BLaER1 treated with 17β-estradiol and CSF1 and Interleukin-3, amounts not matched to agents 10 nM and 100 nM (cell line): ENCODE data around the gene SIGLEC11.
A peak's percentile ranks its signal among the peaks of the same experiment; 100 is the strongest.
"Not testable (repeated sequence)": the region's sequence is repeated elsewhere in the genome, so short reads cannot be mapped to it uniquely, and the experiment has no call there.

ENCODE experiments used
- H3K27ac ChIP-seq, 11 experiments: shearing (Covaris generic); formaldehyde crosslinking; 2 replicates each; pipeline ENCODE4 v1.8.1; 2022
- H3K27me3 ChIP-seq, 11 experiments: shearing (Covaris generic); formaldehyde crosslinking; 2 replicates each; pipeline ENCODE4 v1.8.1; 2022
- H3K36me3 ChIP-seq, 11 experiments: shearing (Covaris generic); formaldehyde crosslinking; 2 replicates each; pipeline ENCODE4 v1.8.1; 2022
- H3K4me1 ChIP-seq, 10 experiments: shearing (Covaris generic); formaldehyde crosslinking; 2 replicates each; pipeline ENCODE4 v1.8.1; 2022
- H3K4me2 ChIP-seq, 11 experiments: shearing (Covaris generic); formaldehyde crosslinking; 2 replicates each; pipeline ENCODE4 v1.8.1; 2022
- H3K4me3 ChIP-seq, 10 experiments: shearing (Covaris generic); formaldehyde crosslinking; 2 replicates each; pipeline ENCODE4 v1.8.1; 2022
- H3K9ac ChIP-seq, 11 experiments: shearing (Covaris generic); formaldehyde crosslinking; 2 replicates each; pipeline ENCODE4 v1.8.1; 2022
- H3K9me3 ChIP-seq, 11 experiments: shearing (Covaris generic); formaldehyde crosslinking; replicated peaks in 1 of 11; 2 replicates each; pipeline ENCODE4 v1.8.1; 2022
- H4K20me1 ChIP-seq, 11 experiments: shearing (Covaris generic); formaldehyde crosslinking; 2 replicates each; pipeline ENCODE4 v1.8.1; 2022
- Cebpa-rat ChIP-seq, 11 experiments: shearing (Covaris generic); IDR thresholded peaks; 2 replicates each; pipeline ENCODE4 v1.8.1; 2022

SIGLEC11 gene

GRCh38 chr19:49929611-49930482 lies 31.1 kb downstream of the SIGLEC11 start:
- H3K4me1 ChIP-seq: peaks cover 54 to 68% (median 66%) of the 10 kb centered on the region in 10 experiments
- H3K27me3 ChIP-seq: no peaks in the 10 kb centered on the region
- H3K9me3 ChIP-seq: no peaks in the 10 kb centered on the region; a peak in 1 of 22 replicates
- peak overlapping the region; percentile 93 to 100 (median 97) for H3K9ac ChIP-seq
- H3K27ac ChIP-seq: peak overlapping the region; percentile 95 to 100 (median 98)
- H3K4me3 ChIP-seq: peak overlapping the region; percentile 75 to 98 (median 84)
- peaks cover 35 to 78% (median 55%) of the 10 kb centered on the region in 11 experiments; a peak in 21 of 22 replicates for H4K20me1 ChIP-seq
- no peak for TF ChIP-seq Cebpa-rat (IDR thresholded peaks at IDR 0.05)
- peak overlapping the region; percentile 89 to 99 (median 95) for H3K4me2 ChIP-seq
- H3K36me3 ChIP-seq: peaks cover 53 to 68% (median 62%) of the 10 kb centered on the region in 11 experiments

DNA sequence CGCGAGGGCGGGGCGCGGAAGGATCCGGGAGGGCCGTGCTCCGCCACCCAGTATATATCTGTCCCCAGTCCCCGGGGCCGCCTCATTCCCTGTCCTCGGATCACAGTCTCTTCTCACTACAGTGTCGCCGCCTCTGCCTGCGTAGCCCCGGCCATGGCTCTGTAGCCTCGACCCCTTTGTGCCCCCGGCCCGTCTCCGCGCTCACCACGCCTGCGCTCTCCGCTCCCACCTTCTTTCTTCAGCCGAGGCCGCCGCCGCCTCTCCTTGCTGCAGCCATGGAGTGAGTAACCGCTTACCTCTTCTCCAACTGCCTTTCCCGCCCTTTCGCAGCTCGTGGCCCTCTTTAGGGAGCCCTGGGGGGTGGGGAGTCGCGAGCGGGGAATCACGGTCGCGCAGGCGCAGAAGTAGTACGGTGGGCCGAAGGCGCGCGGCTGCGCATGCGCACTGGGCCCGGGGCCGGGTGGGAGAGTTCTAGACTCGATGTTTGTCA lies 31.8 kb downstream of the SIGLEC11 start, which contains the start of the genes ATF5 and NUP62:
TSS of gene ATF5 (plus strand) at position 85 of the 490 bp plus-strand sequence. CDS start 1,646 bp downstream, outside the sequence.
TSS of gene NUP62 (minus strand) at position 384 of the 490 bp plus-strand sequence. CDS start 19,697 bp downstream, outside the sequence.
- Histone ChIP-seq H3K9ac (peak within 1 kb of the TSS; percentile 93 to 100 (median 97)), H3K9me3 (no peaks in the 10 kb centered on the region; a peak in 1 of 22 replicates), H3K4me2 (peak within 1 kb of the TSS; percentile 89 to 99 (median 95)), H4K20me1 (peaks cover 42 to 78% (median 62%) of the 10 kb centered on the region in 11 experiments; a peak in 21 of 22 replicates), H3K27me3 (no peaks in the 10 kb centered on the region), H3K36me3 (peaks cover 59 to 75% (median 69%) of the 10 kb centered on the region in 11 experiments), H3K4me1 (peaks cover 61 to 75% (median 72%) of the 10 kb centered on the region in 10 experiments), H3K27ac (peak within 1 kb of the TSS; percentile 95 to 100 (median 98)), H3K4me3 (peak within 1 kb of the TSS; percentile 75 to 98 (median 84))
- no peak for TF ChIP-seq Cebpa-rat (IDR thresholded peaks at IDR 0.05)

DNA sequence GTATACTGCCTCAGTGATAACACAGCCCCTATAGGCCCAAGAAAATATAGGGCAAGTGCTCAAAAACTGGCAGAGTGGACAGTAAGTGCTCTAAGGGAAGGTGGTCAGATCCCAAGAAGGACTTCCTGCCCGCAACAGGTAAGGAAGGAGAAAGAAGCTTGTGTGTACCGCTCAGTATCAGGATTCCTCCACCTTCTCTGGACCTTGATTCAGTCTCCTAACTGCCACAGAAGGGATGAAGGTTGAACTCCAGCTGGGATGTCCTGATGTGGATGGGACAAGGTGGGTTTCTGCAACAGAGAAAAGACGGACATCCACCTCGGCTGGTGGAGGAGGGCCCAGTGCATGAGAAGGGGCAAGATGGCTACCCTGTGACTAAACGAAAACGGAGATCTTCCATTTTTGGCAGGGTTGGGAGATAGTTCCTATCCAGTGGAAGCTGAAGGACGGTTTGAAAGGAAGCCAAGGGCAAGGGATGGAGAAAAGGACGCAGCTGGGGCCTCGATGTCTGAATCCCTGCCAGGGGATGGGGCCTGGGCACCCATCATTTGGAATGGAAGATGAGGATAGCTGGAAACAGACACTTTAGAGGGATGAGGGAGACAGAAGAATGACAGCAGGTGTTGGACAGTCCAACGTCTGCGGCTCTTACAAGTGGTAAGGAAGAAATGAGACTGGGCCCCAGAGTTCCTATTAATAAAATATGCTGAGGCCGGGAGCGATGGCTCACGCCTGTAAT lies 33.3 kb downstream of the SIGLEC11 start:
- TF ChIP-seq Cebpa-rat (IDR thresholded peaks at IDR 0.05): no peak

DNA sequence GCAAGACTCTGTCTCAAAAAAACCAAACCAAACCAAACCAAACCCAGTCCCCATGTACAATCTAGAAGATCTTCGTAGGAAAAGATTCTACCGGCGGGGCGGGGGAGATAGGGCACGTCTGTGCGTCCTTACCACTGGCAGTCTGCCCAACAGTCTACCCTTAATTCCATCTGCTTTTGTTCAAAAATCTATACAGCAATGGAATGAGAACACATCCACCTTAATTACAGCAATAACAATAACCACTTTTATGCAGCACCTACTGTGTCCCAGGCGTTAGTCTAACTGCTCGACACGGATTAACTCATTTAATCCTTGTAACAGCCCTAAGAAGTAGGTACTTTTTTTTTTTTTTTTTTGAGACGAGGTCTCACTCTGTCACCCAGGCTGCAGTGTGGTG lies 34.5 kb downstream of the SIGLEC11 start:
- H3K27me3 ChIP-seq: no peaks in the 10 kb centered on the region
- peaks cover 54 to 82% (median 76%) of the 10 kb centered on the region in 11 experiments; a peak in 21 of 22 replicates for H4K20me1 ChIP-seq
- no peaks in the 10 kb centered on the region; a peak in 1 of 22 replicates for H3K9me3 ChIP-seq
- H3K4me1 ChIP-seq: peaks cover 80 to 83% (median 82%) of the 10 kb centered on the region in 10 experiments
- H3K36me3 ChIP-seq: peaks cover 66 to 79% (median 75%) of the 10 kb centered on the region in 11 experiments
- peak overlapping the region; percentile 89 to 99 (median 95) for H3K4me2 ChIP-seq
- TF ChIP-seq Cebpa-rat (IDR thresholded peaks at IDR 0.05): no peak
- H3K9ac ChIP-seq: peak overlapping the region in 10 of 11 experiments; percentile 94 to 100 (median 98); a peak in 13 of 22 replicates
- peak overlapping the region in 9 of 10 experiments; percentile 75 to 98 (median 84); a peak in 10 of 20 replicates for H3K4me3 ChIP-seq
- H3K27ac ChIP-seq: peak overlapping the region in 3 of 11 experiments; percentile 95 to 99 (median 97); a peak in 4 of 22 replicates

More for the DNA sequence above, 33.3 kb downstream of the SIGLEC11 start:
- H4K20me1 ChIP-seq: peaks cover 51 to 80% (median 65%) of the 10 kb centered on the region in 11 experiments; a peak in 21 of 22 replicates
- peak overlapping the region; percentile 75 to 98 (median 84) for H3K4me3 ChIP-seq
- H3K36me3 ChIP-seq: peaks cover 63 to 77% (median 71%) of the 10 kb centered on the region in 11 experiments
- H3K9me3 ChIP-seq: no peaks in the 10 kb centered on the region; a peak in 1 of 22 replicates
- H3K4me2 ChIP-seq: peak overlapping the region; percentile 89 to 99 (median 95)
- H3K4me1 ChIP-seq: peaks cover 71 to 80% (median 78%) of the 10 kb centered on the region in 10 experiments
- no peaks in the 10 kb centered on the region for H3K27me3 ChIP-seq
- peak overlapping the region; percentile 95 to 100 (median 98); a peak in 21 of 22 replicates for H3K27ac ChIP-seq
- H3K9ac ChIP-seq: peak overlapping the region; percentile 93 to 100 (median 97)

DNA sequence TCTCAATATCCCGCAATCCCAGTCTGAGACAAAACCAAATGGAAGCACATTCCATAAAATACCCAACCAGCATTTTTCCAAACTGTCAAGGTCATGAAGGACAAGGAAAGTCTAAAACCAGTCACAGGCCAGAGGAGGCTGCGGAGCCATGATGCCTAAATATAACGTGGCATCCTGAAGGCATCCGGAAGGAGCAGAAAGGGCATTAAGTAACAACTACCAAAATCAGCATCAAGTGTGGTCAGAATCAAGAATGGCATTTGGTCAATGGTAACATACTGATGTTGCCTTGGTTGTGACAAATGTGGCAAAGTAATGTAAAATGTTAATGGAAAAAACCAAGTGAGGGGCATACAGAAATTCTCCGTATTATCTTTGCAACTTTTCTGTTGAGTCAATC lies 35.5 kb downstream of the SIGLEC11 start:
- Histone ChIP-seq H3K36me3 (peaks cover 66 to 79% (median 75%) of the 10 kb centered on the region in 11 experiments), H3K4me3 (peak overlapping the region in 6 of 10 experiments; percentile 3 to 51 (median 42); a peak in 3 of 20 replicates), H3K4me1 (peaks cover 79 to 83% (median 82%) of the 10 kb centered on the region in 10 experiments), H3K27ac (peak overlapping the region in 5 of 11 experiments; percentile 14 to 83 (median 75); a peak in 4 of 22 replicates), H3K27me3 (no peaks in the 10 kb centered on the region), H3K9ac (peak overlapping the region in 8 of 11 experiments; percentile 31 to 79 (median 69); a peak in 12 of 22 replicates), H3K4me2 (peak overlapping the region; percentile 89 to 99 (median 95)), H3K9me3 (no peaks in the 10 kb centered on the region; a peak in 1 of 22 replicates), H4K20me1 (peaks cover 54 to 82% (median 79%) of the 10 kb centered on the region in 11 experiments; a peak in 21 of 22 replicates)
- no peak for TF ChIP-seq Cebpa-rat (IDR thresholded peaks at IDR 0.05)

DNA sequence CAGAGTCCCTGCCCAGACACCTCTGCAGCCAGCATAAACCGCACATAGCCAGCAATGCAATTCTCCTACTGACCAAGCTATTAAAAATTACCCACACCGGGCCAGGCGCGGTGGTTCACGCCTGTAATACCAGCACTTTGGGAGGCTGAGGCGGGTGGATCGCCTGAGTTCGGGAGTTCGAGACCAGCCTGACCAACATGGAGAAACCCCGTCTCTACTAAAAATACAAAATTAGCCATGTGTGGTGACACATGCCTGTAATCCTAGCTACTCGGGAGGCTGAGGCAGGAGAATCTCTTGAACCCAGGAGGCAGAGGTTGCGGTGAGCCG lies 36.1 kb downstream of the SIGLEC11 start:
- Histone ChIP-seq H3K4me2 (peak overlapping the region; percentile 89 to 99 (median 95)), H3K9ac (peak overlapping the region; percentile 49 to 79 (median 62)), H3K27ac (peak overlapping the region; percentile 49 to 83 (median 60); a peak in 19 of 22 replicates), H4K20me1 (peaks cover 55 to 86% (median 83%) of the 10 kb centered on the region in 11 experiments; a peak in 21 of 22 replicates), H3K4me1 (peaks cover 75 to 84% (median 83%) of the 10 kb centered on the region in 10 experiments), H3K36me3 (peaks cover 70 to 83% (median 80%) of the 10 kb centered on the region in 11 experiments), H3K4me3 (peak overlapping the region; percentile 29 to 51 (median 38); a peak in 17 of 20 replicates)
- not testable (repeated sequence) for H3K27me3 ChIP-seq, H3K9me3 ChIP-seq

DNA sequence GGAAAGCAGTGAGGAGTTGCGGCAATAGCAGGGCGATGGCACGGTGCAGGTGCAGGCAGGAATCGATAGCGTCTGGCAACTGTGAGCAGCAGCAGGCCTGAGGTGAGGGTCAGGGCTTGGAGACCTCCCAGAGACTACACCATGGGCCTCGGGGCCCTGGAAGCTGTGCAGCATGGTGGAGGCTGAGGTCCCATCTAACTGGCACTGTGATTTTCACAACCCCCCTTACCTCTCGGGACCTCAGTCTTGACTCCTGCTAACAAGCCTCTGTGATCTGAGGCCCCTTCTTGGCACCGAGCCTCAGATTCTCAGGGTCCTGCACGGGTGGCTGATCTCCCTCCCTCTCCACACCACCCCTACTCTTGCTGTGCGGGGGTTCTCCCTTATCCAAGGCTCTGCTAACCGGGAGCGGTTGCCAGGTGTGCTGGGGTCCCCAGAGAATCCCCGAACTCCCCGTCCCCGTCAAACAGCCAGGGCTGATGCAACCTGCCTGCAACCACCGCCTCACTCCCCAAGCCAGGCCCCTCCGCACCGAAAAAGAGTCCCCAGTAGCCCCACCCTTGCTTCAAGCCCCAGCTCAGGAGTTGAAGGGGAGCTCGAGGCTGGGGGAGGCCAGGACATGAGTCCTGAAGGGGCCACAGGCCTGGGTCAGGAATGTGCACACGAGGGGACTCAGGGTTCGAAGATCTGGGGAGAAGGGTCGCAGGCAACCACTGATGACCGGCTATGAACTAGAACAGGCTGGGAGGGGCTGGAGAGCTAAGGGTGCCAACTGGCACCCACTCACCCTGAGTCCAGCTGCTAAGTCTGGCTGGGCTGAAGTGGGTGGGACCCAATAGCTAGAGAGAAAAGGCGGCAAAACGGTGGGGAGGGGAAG lies 36.7 kb downstream of the SIGLEC11 start:
- H3K4me1 ChIP-seq: peaks cover 75 to 90% (median 86%) of the 10 kb centered on the region in 10 experiments
- H3K4me2 ChIP-seq: peak overlapping the region; percentile 89 to 99 (median 95)
- peak overlapping the region; percentile 29 to 51 (median 38); a peak in 19 of 20 replicates for H3K4me3 ChIP-seq
- peak overlapping the region; percentile 49 to 83 (median 60); a peak in 20 of 22 replicates for H3K27ac ChIP-seq
- H3K9ac ChIP-seq: peak overlapping the region; percentile 49 to 79 (median 62)
- peaks cover 61 to 92% (median 89%) of the 10 kb centered on the region in 11 experiments for H4K20me1 ChIP-seq
- H3K36me3 ChIP-seq: peaks cover 72 to 89% (median 86%) of the 10 kb centered on the region in 11 experiments
- H3K9me3 ChIP-seq: no peaks in the 10 kb centered on the region
- H3K27me3 ChIP-seq: no peaks in the 10 kb centered on the region
- TF ChIP-seq Cebpa-rat (IDR thresholded peaks at IDR 0.05): peak in 2 of 11 experiments; percentile 34 to 73; a peak in 2 of 22 replicates
